GM19193 (cell line): ENCODE measurements around the gene MED1.

Experiments
- POLR2A ChIP-seq: IDR thresholded peaks from 4 replicates; pipeline ENCODE4 v1.6.1; 2011; ENCODE audit not compliant: insufficient read depth, insufficient read length; ENCODE audit errors: extremely low read depth

The MED1 gene, protein sequence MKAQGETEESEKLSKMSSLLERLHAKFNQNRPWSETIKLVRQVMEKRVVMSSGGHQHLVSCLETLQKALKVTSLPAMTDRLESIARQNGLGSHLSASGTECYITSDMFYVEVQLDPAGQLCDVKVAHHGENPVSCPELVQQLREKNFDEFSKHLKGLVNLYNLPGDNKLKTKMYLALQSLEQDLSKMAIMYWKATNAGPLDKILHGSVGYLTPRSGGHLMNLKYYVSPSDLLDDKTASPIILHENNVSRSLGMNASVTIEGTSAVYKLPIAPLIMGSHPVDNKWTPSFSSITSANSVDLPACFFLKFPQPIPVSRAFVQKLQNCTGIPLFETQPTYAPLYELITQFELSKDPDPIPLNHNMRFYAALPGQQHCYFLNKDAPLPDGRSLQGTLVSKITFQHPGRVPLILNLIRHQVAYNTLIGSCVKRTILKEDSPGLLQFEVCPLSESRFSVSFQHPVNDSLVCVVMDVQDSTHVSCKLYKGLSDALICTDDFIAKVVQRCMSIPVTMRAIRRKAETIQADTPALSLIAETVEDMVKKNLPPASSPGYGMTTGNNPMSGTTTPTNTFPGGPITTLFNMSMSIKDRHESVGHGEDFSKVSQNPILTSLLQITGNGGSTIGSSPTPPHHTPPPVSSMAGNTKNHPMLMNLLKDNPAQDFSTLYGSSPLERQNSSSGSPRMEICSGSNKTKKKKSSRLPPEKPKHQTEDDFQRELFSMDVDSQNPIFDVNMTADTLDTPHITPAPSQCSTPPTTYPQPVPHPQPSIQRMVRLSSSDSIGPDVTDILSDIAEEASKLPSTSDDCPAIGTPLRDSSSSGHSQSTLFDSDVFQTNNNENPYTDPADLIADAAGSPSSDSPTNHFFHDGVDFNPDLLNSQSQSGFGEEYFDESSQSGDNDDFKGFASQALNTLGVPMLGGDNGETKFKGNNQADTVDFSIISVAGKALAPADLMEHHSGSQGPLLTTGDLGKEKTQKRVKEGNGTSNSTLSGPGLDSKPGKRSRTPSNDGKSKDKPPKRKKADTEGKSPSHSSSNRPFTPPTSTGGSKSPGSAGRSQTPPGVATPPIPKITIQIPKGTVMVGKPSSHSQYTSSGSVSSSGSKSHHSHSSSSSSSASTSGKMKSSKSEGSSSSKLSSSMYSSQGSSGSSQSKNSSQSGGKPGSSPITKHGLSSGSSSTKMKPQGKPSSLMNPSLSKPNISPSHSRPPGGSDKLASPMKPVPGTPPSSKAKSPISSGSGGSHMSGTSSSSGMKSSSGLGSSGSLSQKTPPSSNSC (N-terminal part only)

DNA sequence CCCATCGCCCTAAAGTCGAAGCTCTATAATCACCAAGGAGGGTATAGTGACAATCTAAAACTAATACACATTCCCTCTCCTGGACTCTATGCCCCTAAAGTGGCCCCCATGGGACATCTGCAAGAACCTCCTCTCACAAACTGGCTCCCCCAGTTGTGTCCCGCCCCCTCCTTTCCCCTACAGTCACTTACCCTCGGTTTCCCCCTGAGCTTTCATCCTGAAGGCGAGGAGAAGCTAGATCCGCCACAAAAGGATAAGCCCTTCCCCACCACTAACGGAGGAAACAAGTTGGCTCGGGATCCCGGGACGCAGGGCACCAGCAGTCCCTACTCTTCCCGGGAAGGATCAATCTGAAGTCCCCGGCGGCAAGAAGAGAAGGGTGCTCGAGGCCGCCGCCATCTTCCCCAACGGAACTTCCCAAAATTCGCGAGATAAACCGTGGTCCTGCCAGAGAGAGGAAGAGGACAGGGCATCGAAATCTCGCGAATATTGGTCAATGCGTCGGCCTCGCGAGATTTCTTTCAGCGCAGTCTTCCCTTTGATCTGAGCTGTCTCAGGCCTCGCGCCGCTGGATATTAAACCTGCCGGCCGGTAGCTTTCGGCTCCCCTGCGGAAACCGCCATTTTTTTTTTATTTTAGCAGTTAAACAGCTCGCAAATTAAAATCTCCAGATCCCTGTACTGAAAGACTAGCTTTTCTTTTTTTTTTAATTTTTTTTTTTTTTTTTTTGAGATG is at the start of gene MED1:
MED1 (minus strand) TSS at position 417 of the 735 bp plus-strand sequence; CDS start at position 216, 201 bp downstream.
- TF ChIP-seq POLR2A: peak; percentile 88

DNA sequence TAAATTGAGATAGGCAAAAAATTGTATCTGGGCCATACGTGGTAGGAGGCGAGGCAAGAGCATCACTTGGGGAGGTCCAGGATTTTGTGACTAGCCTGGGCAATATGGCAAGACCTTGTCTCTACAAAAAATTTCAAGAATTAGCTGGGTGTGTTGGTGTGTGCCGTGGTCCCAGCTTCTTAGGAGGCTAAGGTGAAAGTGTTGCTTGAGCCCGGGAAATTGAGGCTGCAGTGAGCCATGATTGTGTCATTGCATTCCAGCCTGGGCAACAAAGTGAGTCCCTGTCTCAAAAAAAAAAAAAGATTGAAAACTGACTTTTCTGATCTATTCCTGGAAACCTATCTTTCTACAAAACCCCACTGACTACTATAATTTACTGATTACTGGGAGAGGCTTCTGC is 36.9 kb upstream of the MED1 start:
- TF ChIP-seq POLR2A: no peak

DNA sequence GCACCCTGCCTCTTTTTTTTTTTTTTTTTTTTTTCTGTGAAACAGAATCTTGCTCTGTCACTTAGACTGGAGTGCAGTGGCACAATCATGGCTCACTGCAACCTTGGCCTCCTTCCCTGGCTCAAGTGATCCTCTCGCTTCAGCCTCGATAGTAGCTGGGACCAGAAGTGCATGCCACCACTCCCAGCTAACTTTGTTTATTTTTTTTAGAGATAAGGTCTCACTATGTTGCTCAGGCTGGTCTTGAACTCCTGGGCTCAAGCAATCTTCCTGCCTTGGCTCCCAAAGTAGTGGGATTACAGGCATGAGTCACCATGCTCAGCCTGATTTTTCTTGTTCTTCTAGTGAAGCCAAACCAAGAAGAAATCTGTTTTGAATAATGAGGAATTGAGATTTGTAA is 35.2 kb upstream of the MED1 start:
- no peak for TF ChIP-seq POLR2A

DNA sequence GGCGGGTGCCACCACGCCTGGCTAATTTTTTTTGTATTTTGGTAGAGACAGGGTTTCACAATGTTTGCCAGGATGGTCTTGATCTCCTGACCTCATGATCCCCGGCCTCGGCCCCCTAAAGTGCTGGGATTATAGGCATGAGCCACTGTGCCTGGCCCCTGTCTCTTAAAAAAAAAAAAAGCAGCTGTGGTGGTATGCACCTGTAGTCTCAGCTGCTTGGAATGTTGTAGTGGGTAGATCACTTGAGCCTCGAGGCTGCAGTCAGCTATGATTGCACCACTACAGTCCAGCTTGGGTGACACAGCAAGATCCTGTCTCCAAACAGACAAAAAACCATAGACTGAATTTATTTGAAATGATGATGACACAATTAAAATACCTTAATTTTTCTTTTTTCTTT is 34.5 kb upstream of the MED1 start:
- no peak for TF ChIP-seq POLR2A

DNA sequence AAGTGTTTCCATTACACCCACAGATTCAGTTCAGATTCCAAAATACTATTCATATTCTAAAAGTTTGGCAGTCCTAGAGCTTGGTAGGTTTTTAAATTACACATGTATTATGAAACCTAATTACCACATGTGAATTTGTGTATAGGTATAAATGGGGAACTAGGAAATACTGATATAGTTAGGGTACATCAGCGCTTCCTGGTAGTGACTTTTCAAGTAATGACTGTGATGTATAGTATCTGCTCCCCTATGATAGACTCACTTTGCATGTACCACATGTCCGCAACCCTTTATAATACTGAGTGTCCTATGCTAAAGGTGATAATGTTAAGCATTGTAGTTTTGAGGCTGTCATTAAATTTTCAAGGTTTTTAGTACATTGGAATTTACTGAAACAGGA is 33.1 kb upstream of the MED1 start:
- TF ChIP-seq POLR2A: no peak

DNA sequence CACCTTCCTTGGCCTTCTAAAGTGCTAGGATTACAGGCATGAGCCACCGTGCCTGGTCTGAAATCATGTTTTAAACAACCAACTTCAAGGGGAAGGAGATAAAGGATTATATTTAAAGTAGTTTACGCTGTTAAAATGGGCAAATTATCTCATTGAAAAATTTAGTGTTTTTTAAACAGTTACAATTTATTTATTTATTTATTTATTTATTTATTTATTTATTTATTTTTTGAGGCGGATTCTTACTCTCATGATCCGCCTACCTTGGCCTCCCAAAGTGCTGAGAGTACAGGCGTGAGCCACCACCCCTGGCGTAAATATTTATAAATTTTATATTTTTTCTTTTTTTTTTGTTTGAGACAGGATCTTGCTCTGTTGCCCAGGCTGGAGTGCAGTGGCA is 32.4 kb upstream of the MED1 start:
- TF ChIP-seq POLR2A: no peak

DNA sequence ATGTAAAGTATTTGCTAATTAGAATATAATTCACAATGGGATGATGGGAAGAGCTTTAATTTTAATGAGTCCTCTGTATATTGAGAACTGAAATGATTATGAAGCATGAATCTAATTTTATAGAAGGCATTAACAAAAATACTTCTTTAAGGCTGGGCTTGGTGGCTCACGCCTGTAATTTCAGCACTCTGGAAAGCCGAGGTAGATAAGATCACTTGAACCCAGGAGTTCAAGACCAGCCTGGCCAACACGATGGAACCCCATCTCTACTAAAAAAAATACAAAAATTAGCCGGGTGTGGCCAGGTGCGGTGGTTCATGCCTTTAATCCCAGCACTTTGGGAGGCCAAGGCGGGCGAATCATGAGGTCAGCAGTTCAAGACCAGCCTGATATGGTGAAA is 22.2 kb upstream of the MED1 start:
- TF ChIP-seq POLR2A: no peak

DNA sequence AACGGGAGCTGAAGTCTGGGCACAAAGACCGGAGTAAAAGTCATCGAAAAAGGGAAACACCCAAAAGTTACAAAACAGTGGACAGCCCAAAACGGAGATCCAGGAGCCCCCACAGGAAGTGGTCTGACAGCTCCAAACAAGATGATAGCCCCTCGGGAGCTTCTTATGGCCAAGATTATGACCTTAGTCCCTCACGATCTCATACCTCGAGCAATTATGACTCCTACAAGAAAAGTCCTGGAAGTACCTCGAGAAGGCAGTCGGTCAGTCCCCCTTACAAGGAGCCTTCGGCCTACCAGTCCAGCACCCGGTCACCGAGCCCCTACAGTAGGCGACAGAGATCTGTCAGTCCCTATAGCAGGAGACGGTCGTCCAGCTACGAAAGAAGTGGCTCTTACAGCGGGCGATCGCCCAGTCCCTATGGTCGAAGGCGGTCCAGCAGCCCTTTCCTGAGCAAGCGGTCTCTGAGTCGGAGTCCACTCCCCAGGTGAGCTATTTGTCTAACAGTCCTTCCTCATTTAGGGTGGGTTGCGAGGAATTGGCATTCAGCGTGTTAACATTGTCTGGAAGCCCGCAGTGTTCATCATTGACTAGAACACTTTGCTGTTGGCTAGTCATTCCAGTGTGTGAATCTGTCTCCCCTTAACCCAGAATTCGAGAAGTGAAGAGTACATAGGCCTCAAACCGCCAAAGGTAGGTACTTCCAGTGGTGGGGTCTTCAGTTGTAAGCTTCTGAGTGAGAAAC is 11.7 kb upstream of the MED1 start:
- no peak for TF ChIP-seq POLR2A

DNA sequence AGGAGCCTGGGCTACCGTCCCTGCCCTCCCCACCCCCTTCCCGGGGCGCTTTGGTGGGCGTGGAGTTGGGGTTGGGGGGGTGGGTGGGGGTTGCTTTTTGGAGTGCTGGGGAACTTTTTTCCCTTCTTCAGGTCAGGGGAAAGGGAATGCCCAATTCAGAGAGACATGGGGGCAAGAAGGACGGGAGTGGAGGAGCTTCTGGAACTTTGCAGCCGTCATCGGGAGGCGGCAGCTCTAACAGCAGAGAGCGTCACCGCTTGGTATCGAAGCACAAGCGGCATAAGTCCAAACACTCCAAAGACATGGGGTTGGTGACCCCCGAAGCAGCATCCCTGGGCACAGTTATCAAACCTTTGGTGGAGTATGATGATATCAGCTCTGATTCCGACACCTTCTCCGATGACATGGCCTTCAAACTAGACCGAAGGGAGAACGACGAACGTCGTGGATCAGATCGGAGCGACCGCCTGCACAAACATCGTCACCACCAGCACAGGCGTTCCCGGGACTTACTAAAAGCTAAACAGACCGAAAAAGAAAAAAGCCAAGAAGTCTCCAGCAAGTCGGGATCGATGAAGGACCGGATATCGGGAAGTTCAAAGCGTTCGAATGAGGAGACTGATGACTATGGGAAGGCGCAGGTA is 11.0 kb upstream of the MED1 start:
- no peak for TF ChIP-seq POLR2A

DNA sequence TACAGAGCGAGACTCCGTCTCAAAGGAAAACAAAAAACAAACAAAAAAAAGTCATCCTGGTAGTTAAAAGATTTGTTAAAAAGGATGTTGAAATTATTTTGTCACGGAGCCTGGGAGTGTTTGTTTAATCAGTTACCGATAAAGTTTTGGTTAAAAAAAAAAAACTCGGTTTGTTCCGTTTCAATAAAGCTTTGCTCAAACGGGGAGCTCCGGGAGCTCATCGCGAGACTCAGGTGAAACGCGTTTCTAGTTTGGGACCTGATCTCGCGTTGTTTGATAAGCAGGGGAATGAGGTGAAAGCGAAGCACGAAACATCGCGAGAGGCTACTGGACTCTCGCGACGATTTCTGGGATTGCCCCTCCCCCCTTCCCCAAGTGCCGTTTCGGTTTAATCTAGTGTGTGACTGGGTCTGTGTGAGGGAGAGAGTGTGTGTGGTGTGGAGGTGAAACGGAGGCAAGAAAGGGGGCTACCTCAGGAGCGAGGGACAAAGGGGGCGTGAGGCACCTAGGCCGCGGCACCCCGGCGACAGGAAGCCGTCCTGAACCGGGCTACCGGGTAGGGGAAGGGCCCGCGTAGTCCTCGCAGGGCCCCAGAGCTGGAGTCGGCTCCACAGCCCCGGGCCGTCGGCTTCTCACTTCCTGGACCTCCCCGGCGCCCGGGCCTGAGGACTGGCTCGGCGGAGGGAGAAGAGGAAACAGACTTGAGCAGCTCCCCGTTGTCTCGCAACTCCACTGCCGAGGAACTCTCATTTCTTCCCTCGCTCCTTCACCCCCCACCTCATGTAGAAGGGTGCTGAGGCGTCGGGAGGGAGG is 10.3 kb upstream of the MED1 start, which contains the start of gene CDK12:
CDK12 (plus strand) TSS at position 374 of the 813 bp plus-strand sequence. CDS start 586 bp downstream, outside the sequence.
- peak; percentile 97 for TF ChIP-seq POLR2A

DNA sequence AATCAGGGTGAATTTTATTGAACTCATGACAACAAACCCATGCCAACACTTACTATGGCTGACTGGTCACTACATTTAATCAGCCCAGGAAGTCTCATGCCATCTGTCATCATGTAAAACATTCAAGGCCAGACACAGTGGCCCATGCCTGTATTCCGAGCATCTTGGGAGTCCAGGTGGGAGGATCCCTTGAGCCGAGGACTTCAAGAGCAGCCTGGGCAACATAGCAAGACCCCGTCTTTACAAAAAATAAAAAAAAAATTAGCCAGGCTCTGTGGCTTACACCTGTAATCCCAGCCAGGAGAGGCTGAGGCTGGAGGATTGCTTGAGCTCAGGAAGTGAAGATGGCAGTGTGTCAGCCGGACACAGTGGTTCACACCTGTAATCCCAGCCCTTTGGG is 4.9 kb upstream of the MED1 start:
- no peak for TF ChIP-seq POLR2A

DNA sequence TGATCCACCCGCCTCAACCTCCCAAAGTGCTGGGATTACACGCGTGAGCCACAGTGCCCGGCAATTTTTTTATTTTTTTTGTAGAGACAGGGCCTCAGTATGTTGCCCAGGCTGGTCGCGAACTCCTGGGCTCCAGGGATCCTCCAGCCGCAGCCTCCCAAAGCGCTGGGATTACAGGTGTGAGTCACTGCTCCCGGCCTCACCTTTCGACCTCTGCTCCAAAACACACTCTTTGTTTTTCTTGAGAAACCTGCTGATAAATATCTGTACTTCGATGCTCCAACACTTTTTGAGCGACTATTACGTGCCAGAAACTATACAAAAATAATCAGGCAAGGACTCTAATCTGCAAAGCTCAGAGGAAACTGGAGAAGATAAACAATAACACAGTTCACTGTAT is 1.0 kb downstream of the MED1 start:
- TF ChIP-seq POLR2A: no peak
